ENCODE results near the gene CRYBG2. TPM values are rescaled to one million over a fixed set of nuclear protein-coding genes. Genes with fewer than 3 reads are reported as not detected.
A peak's percentile ranks its signal among the peaks of the same experiment; 100 is the strongest.
"Not testable (repeated sequence)": the region's sequence is repeated elsewhere in the genome, so short reads cannot be mapped to it uniquely, and the experiment has no call there.

Gene CRYBG2
- total RNA-seq, 1 donor: not detected

- DNase-seq (ENCODE audit: low read depth): no peak
- TF ChIP-seq CTCF (IDR thresholded peaks at IDR 0.05; ENCODE audit: insufficient read depth, low read depth, low read length): no peak
These were observed 35.8 kb upstream of the CRYBG2 start for GRCh38 chr1:26389604-26390247.

GRCh38 chr1:26388791-26389445, 35.0 kb upstream of the CRYBG2 start:
- DNase-seq (ENCODE audit: low read depth): no peak
- H3K4me3 ChIP-seq (ENCODE audit: low read depth, low read length): no peak overlapping the region
- no peak for TF ChIP-seq CTCF (IDR thresholded peaks at IDR 0.05; ENCODE audit: insufficient read depth, low read depth, low read length)

More at GRCh38 chr1:26389604-26390247, 35.8 kb upstream of the CRYBG2 start:
- no peak overlapping the region for H3K4me3 ChIP-seq (ENCODE audit: low read depth, low read length)

- peak; percentile 73 for DNase-seq (ENCODE audit: low read depth)
- no peak for TF ChIP-seq CTCF (IDR thresholded peaks at IDR 0.05; ENCODE audit: insufficient read depth, low read depth, low read length)
- no peak overlapping the region for H3K4me3 ChIP-seq (ENCODE audit: low read depth, low read length)
These were observed 33.5 kb upstream of the CRYBG2 start for GRCh38 chr1:26387447-26387846.

- not testable (repeated sequence) for DNase-seq (ENCODE audit: low read depth)
These were observed 31.1 kb upstream of the CRYBG2 start for GRCh38 chr1:26385063-26385462.

GRCh38 chr1:26384076-26384475, 30.1 kb upstream of the CRYBG2 start:
- DNase-seq (ENCODE audit: low read depth): no peak
- no peak for TF ChIP-seq CTCF (IDR thresholded peaks at IDR 0.05; ENCODE audit: insufficient read depth, low read depth, low read length)
- no peak overlapping the region for H3K4me3 ChIP-seq (ENCODE audit: low read depth, low read length)

More at GRCh38 chr1:26385063-26385462, 31.1 kb upstream of the CRYBG2 start:
- H3K4me3 ChIP-seq (ENCODE audit: low read depth, low read length): not testable (repeated sequence)

GRCh38 chr1:26378879-26379251, 24.9 kb upstream of the CRYBG2 start:
- TF ChIP-seq CTCF (IDR thresholded peaks at IDR 0.05; ENCODE audit: insufficient read depth, low read depth, low read length): no peak
- DNase-seq (ENCODE audit: low read depth): no peak
- no peak overlapping the region for H3K4me3 ChIP-seq (ENCODE audit: low read depth, low read length)

GRCh38 chr1:26378088-26378878, 24.4 kb upstream of the CRYBG2 start:
- peak overlapping the region; percentile 34 for H3K4me3 ChIP-seq (ENCODE audit: low read depth, low read length)
- peak; percentile 98 for DNase-seq (ENCODE audit: low read depth)
- TF ChIP-seq CTCF (IDR thresholded peaks at IDR 0.05; ENCODE audit: insufficient read depth, low read depth, low read length): no peak
